Measurements from ENCODE around the gene FBXL7.

DNA sequence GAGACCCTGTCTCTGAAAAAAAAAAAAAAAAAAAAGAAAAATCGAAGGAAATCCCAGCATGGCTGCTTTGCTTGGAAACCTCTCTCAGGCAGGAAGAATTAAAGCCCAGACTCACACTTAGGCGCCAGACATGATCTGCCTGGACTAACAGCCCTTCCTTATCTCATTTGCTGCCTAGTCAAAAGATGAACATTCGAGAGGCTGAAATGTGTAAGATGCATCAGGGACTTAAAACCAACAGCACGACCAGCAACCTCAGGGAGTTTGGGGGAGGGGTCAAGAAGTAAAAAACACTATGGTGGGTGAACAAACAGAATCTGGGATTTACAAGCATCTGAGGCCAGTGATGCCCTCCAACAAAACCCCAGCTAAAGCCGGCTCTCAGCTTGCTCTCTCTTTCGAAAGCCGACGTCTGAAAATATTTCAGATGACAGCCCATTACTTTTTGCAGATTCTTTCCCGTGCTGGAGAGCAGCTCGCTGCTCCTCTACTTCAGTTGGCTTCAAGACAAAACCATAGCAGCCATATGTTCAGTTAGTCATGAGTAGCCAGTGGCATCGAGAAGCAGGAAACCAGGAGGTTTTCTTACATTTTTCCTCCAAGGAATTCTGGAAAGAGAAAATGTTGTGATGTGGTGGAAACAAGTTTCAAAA, 429.8 kb downstream of the FBXL7 start:
- TF ChIP-seq, protein P1, sequence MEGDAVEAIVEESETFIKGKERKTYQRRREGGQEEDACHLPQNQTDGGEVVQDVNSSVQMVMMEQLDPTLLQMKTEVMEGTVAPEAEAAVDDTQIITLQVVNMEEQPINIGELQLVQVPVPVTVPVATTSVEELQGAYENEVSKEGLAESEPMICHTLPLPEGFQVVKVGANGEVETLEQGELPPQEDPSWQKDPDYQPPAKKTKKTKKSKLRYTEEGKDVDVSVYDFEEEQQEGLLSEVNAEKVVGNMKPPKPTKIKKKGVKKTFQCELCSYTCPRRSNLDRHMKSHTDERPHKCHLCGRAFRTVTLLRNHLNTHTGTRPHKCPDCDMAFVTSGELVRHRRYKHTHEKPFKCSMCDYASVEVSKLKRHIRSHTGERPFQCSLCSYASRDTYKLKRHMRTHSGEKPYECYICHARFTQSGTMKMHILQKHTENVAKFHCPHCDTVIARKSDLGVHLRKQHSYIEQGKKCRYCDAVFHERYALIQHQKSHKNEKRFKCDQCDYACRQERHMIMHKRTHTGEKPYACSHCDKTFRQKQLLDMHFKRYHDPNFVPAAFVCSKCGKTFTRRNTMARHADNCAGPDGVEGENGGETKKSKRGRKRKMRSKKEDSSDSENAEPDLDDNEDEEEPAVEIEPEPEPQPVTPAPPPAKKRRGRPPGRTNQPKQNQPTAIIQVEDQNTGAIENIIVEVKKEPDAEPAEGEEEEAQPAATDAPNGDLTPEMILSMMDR (IDR thresholded peaks at IDR 0.05; ENCODE audit: borderline replicate concordance, extremely low read depth, low read length, poor library complexity, severe bottlenecking), result no peak
- no peak for TF ChIP-seq EZH2 (IDR thresholded peaks at IDR 0.05; ENCODE audit: borderline replicate concordance, low read depth, low read length, severe bottlenecking)

Measured in DND-41 (cell line).